ENCODE measurements around the gene THRB.
"Not testable (repeated sequence)": the region's sequence is repeated elsewhere in the genome, so short reads cannot be mapped to it uniquely, and the experiment has no call there.

The THRB gene

GRCh38 chr3:24401090-24401810 lies 93.4 kb downstream of the THRB start:
- no peak for DNase-seq (ENCODE audit: low spot score)

DNA sequence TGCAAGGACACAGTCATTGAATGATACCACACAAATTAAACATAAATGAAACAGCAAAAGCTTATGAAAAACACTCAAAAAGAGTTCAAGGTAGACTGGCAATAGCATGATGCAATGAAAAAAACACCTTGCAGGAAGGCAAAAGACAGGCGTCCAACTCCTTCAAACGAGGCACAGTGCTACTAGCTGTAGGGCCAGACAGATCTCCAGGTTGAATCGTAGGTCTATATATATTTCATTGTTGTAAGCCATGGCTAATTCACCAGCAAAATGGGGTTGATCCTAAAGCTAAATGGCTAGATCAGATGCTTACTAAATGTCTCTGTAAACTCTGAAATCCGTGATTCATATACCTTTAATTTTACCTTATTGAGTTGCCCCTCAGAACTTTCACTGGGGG lies 94.2 kb downstream of the THRB start:
- DNase-seq (ENCODE audit: low spot score) = no peak

DNA sequence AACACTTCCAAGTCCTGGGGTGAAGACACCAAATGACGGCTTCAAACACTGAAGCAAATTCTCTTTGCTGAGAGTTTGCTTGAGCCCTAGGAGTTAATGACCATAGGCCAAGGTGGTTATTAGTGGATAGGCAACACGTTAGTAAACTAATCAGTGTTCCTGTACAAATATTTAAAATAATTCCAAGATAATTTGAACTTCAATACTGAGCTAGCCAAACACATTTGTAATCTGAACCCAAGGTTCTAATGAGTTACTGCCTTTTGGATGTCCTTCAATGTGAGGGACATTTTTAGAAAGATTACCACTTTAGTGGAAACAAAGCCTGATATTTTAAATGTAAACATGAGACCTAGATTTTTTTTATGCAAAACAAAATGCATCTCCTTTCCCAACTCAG lies 94.6 kb downstream of the THRB start:
- DNase-seq (ENCODE audit: low spot score) = no peak

DNA sequence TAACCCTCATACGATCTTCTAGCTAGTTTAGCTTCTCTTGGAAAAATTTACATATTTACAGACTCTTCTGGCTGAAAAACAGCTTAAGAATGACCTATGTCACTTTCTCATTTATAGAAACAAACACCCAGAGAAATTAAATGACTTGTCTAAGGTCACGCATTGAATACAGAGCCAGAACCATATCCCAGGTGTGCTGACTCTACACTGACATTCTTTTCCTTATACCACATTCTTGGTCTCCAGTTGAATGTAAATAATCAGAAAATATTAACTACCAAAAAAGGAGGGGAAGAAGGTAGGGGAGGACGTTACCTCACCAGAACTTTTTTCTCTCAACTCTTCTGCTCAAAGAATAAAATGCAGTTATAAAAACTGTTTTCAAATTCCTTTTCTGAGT lies 95.0 kb downstream of the THRB start:
- no peak for DNase-seq (ENCODE audit: low spot score)

- DNase-seq (ENCODE audit: low spot score) = not testable (repeated sequence)
These were observed 95.9 kb downstream of the THRB start for GRCh38 chr3:24398712-24399111.

DNA sequence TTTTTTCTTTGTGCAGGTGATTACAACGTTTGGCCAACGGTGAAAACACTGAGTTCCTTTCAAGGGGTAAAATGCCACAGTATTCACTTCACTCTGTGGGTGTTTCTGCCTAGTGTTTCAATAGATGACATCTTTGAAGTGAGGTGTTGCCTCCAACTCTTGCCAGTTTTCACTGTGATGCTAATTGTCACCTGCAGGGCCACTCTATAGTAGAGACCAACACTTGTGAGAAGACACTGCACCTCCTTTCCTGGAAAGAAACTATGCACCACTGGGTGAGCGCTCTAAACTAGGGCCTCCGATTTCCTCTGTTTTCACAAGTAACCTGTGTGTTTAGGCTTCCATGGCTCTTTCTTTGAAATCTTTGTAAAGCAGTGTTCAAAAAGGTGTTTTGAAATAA lies 98.3 kb downstream of the THRB start:
- DNase-seq (ENCODE audit: low spot score) = no peak

DNA sequence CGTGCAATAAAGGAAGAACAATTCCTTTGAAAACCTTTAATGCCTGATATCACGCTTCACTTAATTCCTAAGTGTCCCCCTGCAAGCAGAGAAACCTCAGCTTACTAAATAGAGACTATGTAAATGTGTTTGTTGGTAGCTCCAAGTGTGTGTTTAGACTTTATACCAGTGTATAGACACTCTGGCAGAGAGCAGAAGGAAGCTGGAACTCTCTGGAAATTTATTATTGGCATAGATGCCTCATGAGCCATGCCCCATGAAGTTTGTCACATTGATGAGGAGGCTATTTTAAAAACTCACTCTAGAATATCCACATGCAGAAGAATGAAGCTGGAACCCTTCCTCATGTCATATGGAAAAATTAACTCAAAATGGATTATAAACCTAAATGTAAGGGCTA lies 99.9 kb downstream of the THRB start:
- no peak for DNase-seq (ENCODE audit: low spot score)

- DNase-seq (ENCODE audit: low spot score) = no peak
These were observed 101.3 kb downstream of the THRB start for GRCh38 chr3:24393316-24393715.

- DNase-seq (ENCODE audit: low spot score) = no peak
These were observed 104.2 kb downstream of the THRB start for GRCh38 chr3:24390169-24391130.

DNA sequence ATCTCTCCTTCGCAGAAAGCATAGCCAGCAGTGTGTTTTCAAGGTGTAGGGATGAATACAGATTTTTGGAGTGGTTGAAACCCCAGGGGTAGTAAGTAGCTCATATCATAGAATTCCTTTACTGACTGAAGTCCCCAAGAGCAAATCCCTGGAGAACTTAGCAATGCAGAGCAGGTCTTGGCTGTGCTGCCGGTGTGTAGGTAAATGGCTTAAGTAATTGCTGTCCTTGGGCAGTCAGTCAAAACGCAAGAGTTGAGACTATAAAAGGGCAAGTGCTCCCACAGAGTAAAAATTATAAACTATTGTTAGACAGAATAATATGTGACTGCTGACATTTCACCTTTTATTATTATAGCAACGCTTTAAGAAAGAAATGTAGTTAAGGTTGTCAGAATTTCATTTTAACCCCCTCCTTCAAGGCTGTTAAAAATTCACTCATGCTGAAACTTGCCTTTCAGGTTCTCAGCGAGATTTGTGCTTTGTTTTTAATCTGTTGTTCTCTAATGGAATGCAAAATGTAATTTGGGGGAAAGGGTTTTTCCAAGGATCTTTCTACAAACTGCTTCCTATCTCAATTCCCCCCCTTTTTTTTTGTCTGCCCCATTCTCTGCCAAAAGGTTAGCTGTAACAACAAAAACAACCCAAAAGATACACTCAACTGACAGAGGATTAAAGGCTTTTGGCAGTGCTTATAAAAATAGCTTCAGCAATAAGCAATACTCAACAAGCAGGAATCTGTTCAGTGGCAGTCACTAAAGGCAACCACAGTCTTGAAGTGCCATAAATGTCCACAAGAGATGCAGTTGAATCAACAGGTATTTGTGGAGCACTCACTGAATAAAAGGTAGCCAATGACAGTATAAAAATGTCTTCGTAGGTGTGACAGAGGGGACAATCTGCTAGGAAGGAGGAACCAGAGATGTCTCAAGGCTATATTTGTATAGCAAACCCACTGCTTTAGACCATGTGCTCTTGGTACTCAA lies 105.3 kb downstream of the THRB start:
- no peak for DNase-seq (ENCODE audit: low spot score)

DNA sequence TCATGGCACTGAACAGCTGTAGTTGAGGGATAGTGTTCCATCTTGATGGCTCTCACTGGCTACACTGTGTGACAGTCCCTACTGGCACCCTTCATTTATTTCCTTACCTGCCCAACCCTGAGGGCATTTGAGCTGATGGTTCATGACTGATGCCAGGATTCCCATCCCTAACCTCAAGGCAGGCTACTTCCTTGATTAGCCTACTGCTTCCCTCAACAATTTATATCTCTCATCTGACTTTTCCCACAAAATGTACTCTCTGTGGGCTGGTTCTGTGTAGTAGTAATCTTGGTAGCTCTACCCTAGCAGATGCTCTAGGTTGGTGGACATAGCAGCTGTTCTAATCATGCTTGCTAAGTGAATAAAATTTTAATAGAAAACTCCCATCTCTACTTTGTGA lies 106.0 kb downstream of the THRB start:
- DNase-seq (ENCODE audit: low spot score) = no peak

- DNase-seq (ENCODE audit: low spot score) = no peak
These were observed 106.5 kb downstream of the THRB start for GRCh38 chr3:24388159-24388558.

GRCh38 chr3:24387493-24387892 lies 107.2 kb downstream of the THRB start:
- DNase-seq (ENCODE audit: low spot score) = no peak

DNA sequence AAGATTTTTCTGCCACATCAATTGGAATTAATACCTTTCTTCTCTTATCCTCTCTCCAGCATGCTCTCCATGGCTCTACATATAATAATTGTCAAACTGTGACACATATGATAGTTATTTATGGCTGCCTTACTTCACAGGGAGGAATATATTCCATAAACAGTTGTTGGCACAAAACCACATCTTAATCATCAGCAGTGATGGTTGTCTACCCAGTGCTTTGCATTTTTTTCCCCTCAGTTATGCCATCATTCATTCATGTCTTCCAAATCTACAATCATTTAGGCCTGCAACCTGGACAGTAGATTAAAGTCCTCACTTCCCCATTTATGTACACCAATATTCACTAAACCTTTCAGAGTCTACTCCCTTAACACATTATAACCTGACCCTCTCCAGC lies 107.7 kb downstream of the THRB start:
- no peak for DNase-seq (ENCODE audit: low spot score)

GRCh38 chr3:24386458-24386857 lies 108.2 kb downstream of the THRB start:
- DNase-seq (ENCODE audit: low spot score) = no peak

DNA sequence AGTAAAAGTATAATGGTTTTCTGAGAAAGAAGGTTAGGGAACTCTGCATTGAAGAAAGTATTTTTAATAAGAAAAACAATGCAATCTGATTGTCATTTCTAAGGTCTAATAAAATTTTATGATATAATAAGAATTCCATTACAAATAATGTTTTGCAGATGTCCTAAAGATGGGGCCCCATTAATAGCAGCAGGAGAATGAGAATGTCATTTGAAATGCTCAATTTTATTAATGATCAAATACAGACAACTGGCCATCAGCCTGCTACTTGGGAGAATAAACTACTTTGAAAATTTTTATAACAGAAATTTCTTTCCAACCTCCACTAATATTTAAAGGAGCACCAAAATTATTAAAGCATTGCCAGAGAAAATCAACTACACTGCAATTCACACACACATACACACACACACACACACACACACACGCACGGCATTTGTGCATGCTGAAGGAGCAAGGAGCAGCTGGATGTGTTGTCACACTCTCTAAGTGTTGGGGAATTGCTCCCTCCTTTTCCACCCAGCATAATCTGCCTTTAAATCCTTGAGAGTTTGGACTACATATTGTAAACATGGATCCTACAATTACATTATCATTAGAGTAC lies 109.5 kb downstream of the THRB start:
- no peak for DNase-seq (ENCODE audit: low spot score)

DNA sequence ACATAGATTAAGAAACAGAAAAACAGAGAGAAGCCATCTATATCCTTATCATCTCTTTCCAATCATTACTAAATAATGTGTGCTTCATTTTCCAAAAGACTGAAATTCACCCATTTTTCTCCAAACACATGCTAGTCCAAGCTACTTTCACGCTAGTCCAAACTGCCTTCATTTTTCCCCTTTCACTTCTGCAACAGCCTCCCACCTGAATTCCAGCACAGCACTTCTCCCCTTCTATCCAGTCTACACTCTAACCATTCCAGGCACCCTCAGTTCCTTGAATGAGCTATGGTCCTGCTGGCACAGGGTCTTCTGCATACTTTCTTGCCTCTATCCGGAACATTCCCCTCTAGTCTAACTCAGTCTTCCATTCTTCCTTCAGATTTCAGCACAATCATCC lies 112.0 kb downstream of the THRB start:
- DNase-seq (ENCODE audit: low spot score) = no peak

- DNase-seq (ENCODE audit: low spot score) = no peak
These were observed 114.7 kb downstream of the THRB start for GRCh38 chr3:24379936-24380335.

GRCh38 chr3:24378313-24378712 lies 116.3 kb downstream of the THRB start:
- DNase-seq (ENCODE audit: low spot score) = no peak

GRCh38 chr3:24377218-24377993 lies 117.2 kb downstream of the THRB start:
- DNase-seq (ENCODE audit: low spot score) = no peak

- no peak for DNase-seq (ENCODE audit: low spot score)
These were observed 118.7 kb downstream of the THRB start for GRCh38 chr3:24375947-24376384.

Data from ecto neural progenitor cell (in vitro differentiated cells).